Suprapubic skin (tissue), 4 donors: ENCODE results near the gene PRKAG3.

ENCODE experiments used
- CTCF ChIP-seq, 2 donors: fragments of 200-600 bp in 1 of 2; fragments of 450-650 bp in 1 of 2; sonication (generic) in 1 of 2; IDR thresholded peaks; one replicate each; pipeline ENCODE4 v1.5.1; 2016 to 2019; ENCODE audit warnings: antibody characterized with exemption in 2 of 2, mild to moderate bottlenecking in 1 of 2, moderate library complexity in 1 of 2
- POLR2A ChIP-seq, 2 donors: fragments of 450-650 bp; IDR thresholded peaks; one replicate each; pipeline ENCODE4 v1.6.1; 2017; ENCODE audit warnings: antibody characterized with exemption in 2 of 2, mild to moderate bottlenecking in 2 of 2, moderate library complexity in 2 of 2
- POLR2AphosphoS5 ChIP-seq, 3 donors: sonication (generic); formaldehyde crosslinking; IDR thresholded peaks; one replicate each; pipeline ENCODE4 v1.6.1; 2017; ENCODE audit warnings: antibody characterized with exemption in 3 of 3

DNA sequence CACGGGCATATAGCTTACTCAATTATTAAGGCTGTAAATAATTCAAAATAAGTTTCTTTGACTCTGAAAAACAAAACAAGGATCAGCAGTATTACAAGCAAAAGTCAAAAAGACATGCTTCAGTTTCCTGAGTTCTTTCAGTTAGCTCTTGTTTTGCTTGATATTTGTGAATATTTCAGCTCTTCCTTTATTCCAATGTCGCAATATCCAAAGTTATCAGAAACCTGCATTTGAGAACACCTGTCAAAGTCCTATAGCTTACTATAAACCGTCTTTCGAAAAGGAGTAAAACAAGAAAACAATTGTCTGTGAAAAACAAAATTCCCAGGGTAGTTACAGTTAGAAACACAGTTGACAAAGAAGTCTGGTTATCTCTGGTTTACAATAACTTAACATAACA is 34.9 kb downstream of the PRKAG3 start:
- no peak for TF ChIP-seq CTCF (IDR thresholded peaks at IDR 0.05)
- no peak for TF ChIP-seq POLR2A (IDR thresholded peaks at IDR 0.05)
- no peak for TF ChIP-seq POLR2AphosphoS5 (IDR thresholded peaks at IDR 0.05)
